Measurements from ENCODE around the gene TMEM39B. TPM values are rescaled to one million over a fixed set of nuclear protein-coding genes. Genes with fewer than 3 reads are reported as not detected.
A peak's percentile ranks its signal among the peaks of the same experiment; 100 is the strongest.

The TMEM39B gene
- 24.9 TPM for polyA plus RNA-seq (2013, experiment 1 of 2)
- 22.8 TPM for polyA plus RNA-seq (2013, experiment 2 of 2)

DNA sequence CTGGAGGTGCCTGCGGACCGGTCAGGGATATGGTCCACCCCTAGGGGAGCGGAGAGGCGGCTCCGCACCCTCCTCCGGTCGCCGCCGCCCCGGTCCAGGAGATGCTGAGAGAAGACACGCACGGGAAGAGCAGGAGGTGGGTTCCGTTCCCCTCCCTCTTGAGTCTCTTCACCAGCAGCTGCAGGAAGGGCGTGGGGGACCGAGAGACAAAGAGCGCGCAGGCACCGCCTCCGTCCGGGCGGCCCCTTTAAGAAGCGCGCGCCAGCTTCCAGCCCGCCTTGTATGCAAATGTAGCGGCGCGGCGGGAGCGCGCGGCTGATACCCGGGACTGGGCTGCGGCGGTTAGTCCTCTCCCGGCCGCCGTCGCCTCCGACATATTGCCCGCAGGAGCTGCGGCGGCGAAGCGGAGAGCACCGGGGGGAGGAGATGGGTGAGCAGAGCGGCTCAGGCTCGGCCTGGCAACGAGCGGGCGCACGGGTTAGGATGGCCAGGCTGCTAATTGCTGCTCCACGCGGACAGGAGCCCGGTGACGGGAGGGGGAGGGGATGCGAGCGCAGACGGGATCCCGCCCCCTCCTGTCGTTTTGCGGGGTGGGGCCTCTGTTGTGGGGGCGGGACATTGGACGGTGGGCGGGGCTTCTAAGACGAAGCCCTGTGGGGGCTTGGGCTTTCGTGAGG is at the start of gene TMEM39B:
Gene TMEM39B (plus strand): TSS at position 318 of the 677 bp plus-strand sequence. CDS start 109 bp downstream, at position 427.
- H3K9me3 ChIP-seq (ENCODE audit: control insufficient read depth, low read length): peaks cover 5% of the 10 kb centered on the region
- H3K4me3 ChIP-seq (ENCODE audit: extremely low read depth, insufficient read depth, low read length, poor library complexity, severe bottlenecking): peak within 1 kb of the TSS; percentile 64
- H3K27ac ChIP-seq (ENCODE audit: low read depth, low read length, severe bottlenecking): peak within 1 kb of the TSS; percentile 95
- whole genome bisulfite sequencing, 2 experiments (ENCODE audit: insufficient coverage in 2 of 2): 1 to 2% methylated on average over 34 to 44 of the region's 67 CpGs
- peaks cover 24% of the 10 kb centered on the region for H3K36me3 ChIP-seq (ENCODE audit: control insufficient read depth, insufficient read depth, low read length)
- H3K4me1 ChIP-seq (ENCODE audit: control insufficient read depth, insufficient read depth, low read length, poor library complexity, severe bottlenecking): peaks cover 15% of the 10 kb centered on the region

- Histone ChIP-seq H3K4me1 (ENCODE audit: control insufficient read depth, insufficient read depth, low read length, poor library complexity, severe bottlenecking) (peaks cover 7% of the 10 kb centered on the region), H3K9me3 (ENCODE audit: control insufficient read depth, low read length) (no peaks in the 10 kb centered on the region), H3K4me3 (ENCODE audit: extremely low read depth, insufficient read depth, low read length, poor library complexity, severe bottlenecking) (no peak overlapping the region), H3K27ac (ENCODE audit: low read depth, low read length, severe bottlenecking) (no peak overlapping the region), H3K36me3 (ENCODE audit: control insufficient read depth, insufficient read depth, low read length) (peaks cover 85% of the 10 kb centered on the region)
- WGBS, 2 experiments (ENCODE audit: insufficient coverage in 2 of 2): 100% methylated on average over 1 of the region's 3 CpGs; no CpG with 5 or more reads in 1 of the 2 experiments
Observed at GRCh38 chr1:32023351-32023750, 49.4 kb upstream of the TMEM39B start.

DNA sequence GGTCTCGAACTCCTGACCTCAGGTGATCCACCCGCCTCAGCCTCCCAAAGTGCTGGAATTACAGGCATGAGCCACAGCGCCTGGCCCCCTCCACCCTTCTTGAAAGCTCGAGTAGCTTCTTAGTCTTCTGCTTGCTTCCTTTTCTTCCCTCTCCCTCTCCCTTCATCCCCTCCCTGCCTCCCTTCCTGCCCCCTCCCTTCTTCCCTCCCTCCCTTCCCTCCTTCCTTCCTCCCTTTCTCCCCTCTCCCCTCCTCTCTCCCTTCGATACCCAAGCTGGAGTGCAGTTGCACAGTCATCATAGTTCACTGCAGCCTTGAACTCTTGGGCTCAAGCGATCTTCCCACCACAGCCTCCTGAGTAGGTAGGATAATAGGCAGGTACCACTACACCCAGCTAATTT is 47.2 kb upstream of the TMEM39B start:
- 88 to 93% methylated on average over 3 to 4 of the region's 6 CpGs for WGBS, 2 experiments (ENCODE audit: insufficient coverage in 2 of 2)
- Histone ChIP-seq H3K4me3 (ENCODE audit: extremely low read depth, insufficient read depth, low read length, poor library complexity, severe bottlenecking) (no peak overlapping the region), H3K4me1 (ENCODE audit: control insufficient read depth, insufficient read depth, low read length, poor library complexity, severe bottlenecking) (no peaks in the 10 kb centered on the region), H3K27ac (ENCODE audit: low read depth, low read length, severe bottlenecking) (no peak overlapping the region), H3K9me3 (ENCODE audit: control insufficient read depth, low read length) (no peaks in the 10 kb centered on the region), H3K36me3 (ENCODE audit: control insufficient read depth, insufficient read depth, low read length) (peaks cover 83% of the 10 kb centered on the region)

- Histone ChIP-seq H3K36me3 (ENCODE audit: control insufficient read depth, insufficient read depth, low read length) (peaks cover 87% of the 10 kb centered on the region), H3K27ac (ENCODE audit: low read depth, low read length, severe bottlenecking) (no peak overlapping the region), H3K4me1 (ENCODE audit: control insufficient read depth, insufficient read depth, low read length, poor library complexity, severe bottlenecking) (peaks cover 19% of the 10 kb centered on the region), H3K4me3 (ENCODE audit: extremely low read depth, insufficient read depth, low read length, poor library complexity, severe bottlenecking) (no peak overlapping the region), H3K9me3 (ENCODE audit: control insufficient read depth, low read length) (no peaks in the 10 kb centered on the region)
- 80 to 88% methylated on average over 2 of the region's 3 CpGs for WGBS, 2 experiments (ENCODE audit: insufficient coverage in 2 of 2)
Observed at GRCh38 chr1:32028746-32029145, 44.0 kb upstream of the TMEM39B start.

- H3K4me3 ChIP-seq (ENCODE audit: extremely low read depth, insufficient read depth, low read length, poor library complexity, severe bottlenecking): no peak overlapping the region
- H3K4me1 ChIP-seq (ENCODE audit: control insufficient read depth, insufficient read depth, low read length, poor library complexity, severe bottlenecking): peaks cover 25% of the 10 kb centered on the region
- H3K27ac ChIP-seq (ENCODE audit: low read depth, low read length, severe bottlenecking): peak overlapping the region; percentile 67
- WGBS, 2 experiments (ENCODE audit: insufficient coverage in 2 of 2): 98 to 100% methylated on average over 6 to 7 of the region's 8 CpGs
- H3K9me3 ChIP-seq (ENCODE audit: control insufficient read depth, low read length): no peaks in the 10 kb centered on the region
- H3K36me3 ChIP-seq (ENCODE audit: control insufficient read depth, insufficient read depth, low read length): peaks cover 97% of the 10 kb centered on the region
Observed at GRCh38 chr1:32031578-32032274, 41.0 kb upstream of the TMEM39B start.

- H3K36me3 ChIP-seq (ENCODE audit: control insufficient read depth, insufficient read depth, low read length): peaks cover 97% of the 10 kb centered on the region
- peaks cover 25% of the 10 kb centered on the region for H3K4me1 ChIP-seq (ENCODE audit: control insufficient read depth, insufficient read depth, low read length, poor library complexity, severe bottlenecking)
- no peaks in the 10 kb centered on the region for H3K9me3 ChIP-seq (ENCODE audit: control insufficient read depth, low read length)
- no peak overlapping the region for H3K4me3 ChIP-seq (ENCODE audit: extremely low read depth, insufficient read depth, low read length, poor library complexity, severe bottlenecking)
- peak overlapping the region; percentile 23 for H3K27ac ChIP-seq (ENCODE audit: low read depth, low read length, severe bottlenecking)
- 95 to 100% methylated on average over 1 to 2 of the region's 2 CpGs for WGBS, 2 experiments (ENCODE audit: insufficient coverage in 2 of 2)
Observed at GRCh38 chr1:32032275-32032615, 40.5 kb upstream of the TMEM39B start.

- Histone ChIP-seq H3K9me3 (ENCODE audit: control insufficient read depth, low read length) (no peaks in the 10 kb centered on the region), H3K36me3 (ENCODE audit: control insufficient read depth, insufficient read depth, low read length) (peaks cover 88% of the 10 kb centered on the region), H3K27ac (ENCODE audit: low read depth, low read length, severe bottlenecking) (no peak overlapping the region), H3K4me1 (ENCODE audit: control insufficient read depth, insufficient read depth, low read length, poor library complexity, severe bottlenecking) (peaks cover 25% of the 10 kb centered on the region), H3K4me3 (ENCODE audit: extremely low read depth, insufficient read depth, low read length, poor library complexity, severe bottlenecking) (no peak overlapping the region)
- WGBS, 2 experiments (ENCODE audit: insufficient coverage in 2 of 2): 92 to 94% methylated on average over 3 of the region's 3 CpGs
Observed at GRCh38 chr1:32035119-32035518, 37.6 kb upstream of the TMEM39B start.

GRCh38 chr1:32040711-32041110 is 32.0 kb upstream of the TMEM39B start:
- H3K4me3 ChIP-seq (ENCODE audit: extremely low read depth, insufficient read depth, low read length, poor library complexity, severe bottlenecking): no peak overlapping the region
- 94 to 100% methylated on average over 3 of the region's 3 CpGs for WGBS, 2 experiments (ENCODE audit: insufficient coverage in 2 of 2)
- H3K36me3 ChIP-seq (ENCODE audit: control insufficient read depth, insufficient read depth, low read length): peaks cover 33% of the 10 kb centered on the region
- H3K27ac ChIP-seq (ENCODE audit: low read depth, low read length, severe bottlenecking): no peak overlapping the region
- H3K4me1 ChIP-seq (ENCODE audit: control insufficient read depth, insufficient read depth, low read length, poor library complexity, severe bottlenecking): no peaks in the 10 kb centered on the region
- no peaks in the 10 kb centered on the region for H3K9me3 ChIP-seq (ENCODE audit: control insufficient read depth, low read length)

DNA sequence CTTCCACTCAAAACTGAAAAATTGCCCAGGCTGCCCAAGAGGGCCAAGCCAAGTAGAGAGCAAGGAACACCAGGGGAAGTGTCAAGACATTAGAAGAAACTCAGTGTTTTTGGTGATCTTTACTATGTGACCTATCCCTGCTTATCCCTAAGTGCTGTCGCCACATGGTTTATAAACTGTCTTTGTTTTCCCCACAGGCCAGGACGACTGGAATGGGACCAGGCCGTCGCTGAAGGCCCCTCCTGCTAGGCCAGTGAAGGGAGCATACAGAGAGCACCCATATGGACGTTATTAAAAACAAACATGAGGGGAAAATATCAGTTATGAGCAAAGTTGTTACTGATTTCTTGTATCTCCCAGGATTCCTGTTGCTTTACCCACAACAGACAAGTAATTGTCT is 30.4 kb upstream of the TMEM39B start:
- 96 to 100% methylated on average over 1 to 4 of the region's 5 CpGs for WGBS, 2 experiments (ENCODE audit: insufficient coverage in 2 of 2)
- Histone ChIP-seq H3K4me1 (ENCODE audit: control insufficient read depth, insufficient read depth, low read length, poor library complexity, severe bottlenecking) (no peaks in the 10 kb centered on the region), H3K36me3 (ENCODE audit: control insufficient read depth, insufficient read depth, low read length) (peaks cover 20% of the 10 kb centered on the region), H3K4me3 (ENCODE audit: extremely low read depth, insufficient read depth, low read length, poor library complexity, severe bottlenecking) (no peak overlapping the region), H3K9me3 (ENCODE audit: control insufficient read depth, low read length) (no peaks in the 10 kb centered on the region), H3K27ac (ENCODE audit: low read depth, low read length, severe bottlenecking) (no peak overlapping the region)

DNA sequence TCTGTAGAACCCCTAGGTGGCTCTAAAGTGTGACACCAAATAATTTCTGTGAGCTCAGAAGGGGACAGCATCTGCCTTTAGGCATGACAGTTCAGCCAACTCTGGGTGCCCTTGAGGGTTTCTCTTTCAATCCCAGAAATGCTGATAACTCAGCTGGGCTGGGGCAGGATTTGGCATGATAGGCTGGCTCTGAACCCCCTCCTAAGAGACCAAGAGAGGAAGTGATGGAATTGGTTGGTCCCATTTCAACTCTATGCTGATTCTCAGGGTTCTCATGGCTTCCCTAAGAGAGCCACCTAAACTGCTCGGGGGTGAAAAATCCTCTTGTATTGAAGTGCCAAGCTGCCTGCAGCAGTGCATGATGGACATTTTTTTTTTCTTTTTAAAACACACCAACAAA is 28.5 kb upstream of the TMEM39B start:
- H3K4me3 ChIP-seq (ENCODE audit: extremely low read depth, insufficient read depth, low read length, poor library complexity, severe bottlenecking): no peak overlapping the region
- H3K4me1 ChIP-seq (ENCODE audit: control insufficient read depth, insufficient read depth, low read length, poor library complexity, severe bottlenecking): no peaks in the 10 kb centered on the region
- H3K36me3 ChIP-seq (ENCODE audit: control insufficient read depth, insufficient read depth, low read length): peaks cover 21% of the 10 kb centered on the region
- no peak overlapping the region for H3K27ac ChIP-seq (ENCODE audit: low read depth, low read length, severe bottlenecking)
- no peaks in the 10 kb centered on the region for H3K9me3 ChIP-seq (ENCODE audit: control insufficient read depth, low read length)
- 100% methylated on average over 1 of the region's 1 CpG for WGBS, 2 experiments (ENCODE audit: insufficient coverage in 2 of 2)

DNA sequence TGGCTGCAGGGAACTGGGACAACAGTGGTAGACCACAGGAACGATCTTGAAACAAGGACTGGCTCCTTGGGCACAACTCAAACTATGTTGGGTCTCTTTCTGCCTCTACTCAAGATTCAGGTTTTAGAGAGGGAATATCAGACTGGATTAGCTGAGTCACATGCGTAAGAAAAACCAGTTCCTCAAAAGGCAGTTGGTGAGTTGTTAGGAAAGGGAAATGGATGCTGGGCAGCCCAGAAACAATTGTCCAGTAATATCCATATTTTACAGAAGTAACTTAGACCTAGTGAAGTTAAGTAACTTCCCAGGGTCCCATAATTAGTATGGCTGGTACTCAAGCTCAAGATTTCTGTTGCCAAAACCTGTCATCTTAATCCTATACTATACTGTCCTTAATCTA is 27.0 kb upstream of the TMEM39B start:
- Histone ChIP-seq H3K27ac (ENCODE audit: low read depth, low read length, severe bottlenecking) (no peak overlapping the region), H3K9me3 (ENCODE audit: control insufficient read depth, low read length) (no peaks in the 10 kb centered on the region), H3K36me3 (ENCODE audit: control insufficient read depth, insufficient read depth, low read length) (peaks cover 36% of the 10 kb centered on the region), H3K4me3 (ENCODE audit: extremely low read depth, insufficient read depth, low read length, poor library complexity, severe bottlenecking) (no peak overlapping the region), H3K4me1 (ENCODE audit: control insufficient read depth, insufficient read depth, low read length, poor library complexity, severe bottlenecking) (no peaks in the 10 kb centered on the region)
- 94% methylated on average over 2 of the region's 2 CpGs; no CpG with 5 or more reads in 1 of the 2 experiments for WGBS, 2 experiments (ENCODE audit: insufficient coverage in 2 of 2)

All from mesodermal cell (in vitro differentiated cells).